ENCODE data around the gene DOK5.

Gene DOK5

DNA sequence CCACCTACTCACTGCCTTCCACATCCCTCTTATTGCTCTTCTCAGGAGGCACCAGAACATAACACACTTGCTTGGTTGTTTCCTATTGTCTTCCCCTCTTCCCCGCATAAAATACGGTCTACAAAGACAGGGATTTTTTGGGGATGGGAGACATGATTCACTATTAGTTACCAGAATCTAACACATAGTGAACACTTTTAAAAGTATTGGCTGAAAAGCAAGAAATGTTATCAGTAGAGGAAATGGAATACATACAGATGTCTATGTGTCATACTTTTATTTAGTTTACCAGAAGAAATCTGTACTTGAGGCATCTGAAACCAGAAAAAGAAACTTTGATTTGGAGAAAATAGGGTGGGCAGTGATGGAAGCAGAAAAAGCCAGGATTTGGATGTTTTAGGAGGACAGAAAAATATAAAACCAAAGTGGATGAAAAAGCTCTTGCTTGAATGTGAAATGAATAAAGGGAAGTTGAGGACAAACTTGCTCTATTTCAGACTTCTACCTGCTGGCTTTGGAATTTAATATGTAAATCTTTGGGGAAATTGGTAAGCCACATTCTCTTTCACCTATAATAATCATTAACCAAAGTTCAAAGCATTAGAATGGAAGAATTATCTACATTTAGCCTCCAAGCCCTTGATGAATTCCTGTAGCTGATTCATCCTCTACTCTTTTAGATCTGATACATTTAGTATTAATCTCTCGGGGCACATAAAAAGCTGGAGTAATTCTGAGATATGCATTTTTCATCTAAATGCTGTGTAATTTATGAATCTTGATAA, 82.6 kb downstream of the DOK5 start:
- H3K27ac ChIP-seq: no peak overlapping the region
- no peak overlapping the region for H3K4me3 ChIP-seq (ENCODE audit: low read depth in 1 of 2, low read length in 1 of 2)
- TF ChIP-seq CTCF (IDR thresholded peaks at IDR 0.05): no peak
- H3K36me3 ChIP-seq: no peaks in the 10 kb centered on the region
- H3K9me3 ChIP-seq: no peaks in the 10 kb centered on the region
- no peaks in the 10 kb centered on the region for H3K4me1 ChIP-seq (ENCODE audit: control insufficient read depth in 1 of 2, insufficient read depth in 1 of 2, low read depth in 1 of 2, low read length in 1 of 2)
- no peaks in the 10 kb centered on the region for H3K27me3 ChIP-seq

DNA sequence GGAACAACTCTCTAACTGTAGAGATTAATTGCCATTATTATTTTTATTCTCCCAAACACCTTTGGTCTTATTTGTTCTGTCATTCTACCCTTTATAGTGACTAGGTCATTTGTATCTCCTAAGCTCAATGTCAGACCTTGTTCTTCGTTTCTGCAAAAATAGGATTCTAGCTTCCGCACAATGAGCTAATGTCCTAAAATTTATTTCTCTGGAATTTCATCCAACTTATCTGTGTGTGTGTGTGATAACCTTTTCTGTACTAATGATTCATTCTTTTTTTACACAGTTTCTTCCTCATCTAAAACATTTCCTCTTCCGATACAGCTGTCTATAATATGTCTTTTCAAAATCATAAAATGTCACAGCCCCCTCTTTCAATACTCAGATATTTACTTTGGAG, 84.5 kb downstream of the DOK5 start:
- no peaks in the 10 kb centered on the region for H3K4me1 ChIP-seq (ENCODE audit: control insufficient read depth in 1 of 2, insufficient read depth in 1 of 2, low read depth in 1 of 2, low read length in 1 of 2)
- no peak overlapping the region for H3K4me3 ChIP-seq (ENCODE audit: low read depth in 1 of 2, low read length in 1 of 2)
- no peaks in the 10 kb centered on the region for H3K27me3 ChIP-seq
- H3K36me3 ChIP-seq: no peaks in the 10 kb centered on the region
- no peak overlapping the region for H3K27ac ChIP-seq
- no peak for TF ChIP-seq CTCF (IDR thresholded peaks at IDR 0.05)
- no peaks in the 10 kb centered on the region for H3K9me3 ChIP-seq

DNA sequence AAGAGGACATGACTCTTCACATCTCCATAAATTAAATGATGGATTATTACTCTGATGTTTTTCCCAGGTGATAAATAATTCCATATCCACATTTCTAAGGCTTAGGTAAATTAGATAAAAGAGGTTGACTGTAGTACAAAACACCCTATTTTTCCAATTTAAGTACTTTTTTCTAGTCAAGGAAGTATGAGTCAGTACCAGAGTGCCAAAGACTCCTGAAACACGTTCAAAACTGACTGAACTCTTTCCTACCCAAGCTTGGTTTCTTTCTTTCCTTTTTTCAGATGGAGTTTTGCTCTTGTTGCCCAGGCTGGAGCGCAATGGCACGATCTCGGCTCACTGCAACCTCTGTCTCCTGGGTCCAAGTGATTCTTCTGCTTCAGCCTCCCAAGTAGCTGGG, 85.0 kb downstream of the DOK5 start:
- Histone ChIP-seq H3K9me3 (no peaks in the 10 kb centered on the region), H3K36me3 (no peaks in the 10 kb centered on the region), H3K4me3 (ENCODE audit: low read depth in 1 of 2, low read length in 1 of 2) (no peak overlapping the region), H3K4me1 (ENCODE audit: control insufficient read depth in 1 of 2, insufficient read depth in 1 of 2, low read depth in 1 of 2, low read length in 1 of 2) (no peaks in the 10 kb centered on the region), H3K27ac (no peak overlapping the region), H3K27me3 (no peaks in the 10 kb centered on the region)
- no peak for TF ChIP-seq CTCF (IDR thresholded peaks at IDR 0.05)

DNA sequence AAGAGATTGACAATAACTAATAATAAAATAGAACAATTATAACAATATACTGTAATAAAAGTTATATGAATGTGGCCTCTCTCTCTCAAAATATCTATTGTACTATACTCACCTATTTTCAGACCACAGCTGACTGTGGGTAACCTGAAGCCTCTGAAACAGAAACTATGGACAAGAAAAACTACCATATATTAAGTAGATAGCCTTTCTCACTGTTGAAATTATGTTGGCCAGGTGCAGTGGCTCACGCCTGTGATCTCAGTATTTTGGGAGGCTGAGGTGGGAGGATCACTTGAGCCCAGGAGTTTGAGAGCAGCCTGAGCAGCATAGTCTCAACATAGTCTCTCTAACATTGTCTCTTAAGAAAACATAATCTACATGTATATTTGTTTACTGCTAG, 89.9 kb downstream of the DOK5 start:
- Histone ChIP-seq H3K4me3 (ENCODE audit: low read depth in 1 of 2, low read length in 1 of 2) (no peak overlapping the region), H3K9me3 (no peaks in the 10 kb centered on the region), H3K4me1 (ENCODE audit: control insufficient read depth in 1 of 2, insufficient read depth in 1 of 2, low read depth in 1 of 2, low read length in 1 of 2) (no peaks in the 10 kb centered on the region), H3K36me3 (no peaks in the 10 kb centered on the region), H3K27ac (no peak overlapping the region), H3K27me3 (no peaks in the 10 kb centered on the region)
- TF ChIP-seq CTCF (IDR thresholded peaks at IDR 0.05): no peak

DNA sequence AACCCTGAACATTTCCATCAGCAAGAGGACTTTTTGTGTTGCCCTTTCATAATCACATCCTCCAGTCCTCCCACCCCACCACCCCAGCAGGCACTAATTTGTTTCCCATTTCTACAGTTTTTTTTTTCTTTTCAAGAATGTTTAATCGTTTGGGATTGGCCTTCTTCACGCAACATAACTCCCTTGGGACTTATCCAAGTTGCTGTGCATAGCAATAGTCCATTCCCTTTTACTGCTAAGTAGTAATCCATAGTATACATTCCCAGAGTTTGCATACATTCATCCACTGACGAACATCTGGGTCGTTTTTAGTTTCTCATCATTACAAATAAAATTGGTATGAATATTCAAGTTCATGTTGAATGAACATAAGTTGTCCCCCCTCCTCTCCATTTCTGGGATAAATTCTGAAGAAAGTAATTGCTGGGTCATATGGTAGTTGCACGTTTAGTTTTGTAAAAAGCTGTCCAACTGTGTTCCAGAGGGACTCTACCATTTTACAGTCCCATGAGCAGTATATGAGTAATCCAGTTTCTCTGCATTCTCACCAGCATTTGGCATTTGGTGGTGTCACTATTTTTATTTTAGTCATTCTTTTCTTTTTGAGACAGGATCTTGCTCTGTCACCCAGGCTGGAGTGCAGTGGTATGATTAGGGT, 90.8 kb downstream of the DOK5 start:
- TF ChIP-seq CTCF (IDR thresholded peaks at IDR 0.05): no peak

More for the DNA sequence above, 90.8 kb downstream of the DOK5 start:
- H3K27me3 ChIP-seq: no peaks in the 10 kb centered on the region
- no peak overlapping the region for H3K27ac ChIP-seq
- H3K9me3 ChIP-seq: no peaks in the 10 kb centered on the region
- H3K4me1 ChIP-seq (ENCODE audit: control insufficient read depth in 1 of 2, insufficient read depth in 1 of 2, low read depth in 1 of 2, low read length in 1 of 2): no peaks in the 10 kb centered on the region
- H3K36me3 ChIP-seq: no peaks in the 10 kb centered on the region
- H3K4me3 ChIP-seq (ENCODE audit: low read depth in 1 of 2, low read length in 1 of 2): no peak overlapping the region

All from neutrophil (primary cell).